HCEC 1CT (cell line): ENCODE data around the gene HFM1.

Experiments
- DNase-seq: peaks from one replicate; pipeline ENCODE4 v3.0.0-alpha.2; 2017

The HFM1 gene

GRCh38 chr1:91244737-91245136 lies 159.9 kb downstream of the HFM1 start:
- DNase-seq, result no peak

- no peak for DNase-seq
Observed at GRCh38 chr1:91243171-91243570, 161.5 kb downstream of the HFM1 start.

GRCh38 chr1:91234181-91234580 lies 170.5 kb downstream of the HFM1 start:
- no peak for DNase-seq

- DNase-seq, result no peak
Observed at GRCh38 chr1:91226741-91227140, 177.9 kb downstream of the HFM1 start.

GRCh38 chr1:91224878-91225277 lies 179.8 kb downstream of the HFM1 start:
- DNase-seq, result no peak

- DNase-seq, result no peak
Observed at GRCh38 chr1:91221017-91221416, 183.6 kb downstream of the HFM1 start.

GRCh38 chr1:91217911-91218310 lies 186.7 kb downstream of the HFM1 start:
- no peak for DNase-seq
